GM12878 (cell line): ENCODE measurements around the gene ABCC1. TPM values are rescaled to one million over a fixed set of nuclear protein-coding genes. Genes with fewer than 3 reads are reported as not detected.

Experiments
- BMI1 ChIP-seq: fragments of 450-650 bp; IDR thresholded peaks from 2 replicates; pipeline ENCODE4 v1.6.1; 2016; ENCODE audit warnings: mild to moderate bottlenecking, moderate library complexity, borderline replicate concordance
- CREM ChIP-seq: IDR thresholded peaks from 2 replicates; pipeline ENCODE4 v1.6.1; 2014; ENCODE audit warnings: antibody characterized with exemption, low read depth
- E2F4 ChIP-seq: IDR thresholded peaks from 2 replicates; pipeline ENCODE4 v1.6.1; 2012; ENCODE audit warnings: low read depth, low read length, improper control_type of control experiment
- ELK1 ChIP-seq: IDR thresholded peaks from 2 replicates; pipeline ENCODE4 v1.6.1; 2012; ENCODE audit warnings: low read depth, low read length, improper control_type of control experiment
- EP300 ChIP-seq, 2 experiments: fragments of 150-350 bp in 1 of 2; IDR thresholded peaks; 2 replicates each; pipeline ENCODE4 v1.6.1; 2011 to 2012; ENCODE audit warnings: low read depth in 2 of 2, low read length in 2 of 2, borderline replicate concordance in 1 of 2, improper control_type of control experiment in 1 of 2, inconsistent platforms in 1 of 2; ENCODE audit not compliant: control insufficient read depth in 1 of 2
- FOXM1 ChIP-seq: IDR thresholded peaks from 2 replicates; pipeline ENCODE4 v1.6.1; 2012; ENCODE audit warnings: low read depth, mild to moderate bottlenecking, inconsistent platforms, low read length, moderate library complexity
- GATAD2B ChIP-seq: fragments of 450-650 bp; conservative IDR thresholded peaks from 2 replicates; pipeline ENCODE4 v1.6.1; 2017; ENCODE audit warnings: low read depth, mild to moderate bottlenecking, moderate library complexity
- HDAC2 ChIP-seq: fragments of 200-600 bp; sonication (generic); IDR thresholded peaks from 2 replicates; pipeline ENCODE4 v1.6.1; 2017
- JUND ChIP-seq: IDR thresholded peaks from 2 replicates; pipeline ENCODE4 v1.6.1; 2012; ENCODE audit warnings: low read depth, mild to moderate bottlenecking, low read length, improper control_type of control experiment, moderate library complexity
- KAT2A ChIP-seq: conservative IDR thresholded peaks from 2 replicates; pipeline ENCODE4 v1.6.1; 2011; ENCODE audit warnings: low read depth, low read length; ENCODE audit not compliant: control insufficient read depth
- POLR2A ChIP-seq: IDR thresholded peaks from 2 replicates; pipeline ENCODE4 v1.6.1; 2011; ENCODE audit warnings: low read depth, mild to moderate bottlenecking, low read length
- PRDM15 ChIP-seq: fragments of 450-650 bp; formaldehyde crosslinking; IDR thresholded peaks from 2 replicates; pipeline ENCODE4 v1.4.0; 2020; ENCODE audit warnings: mild to moderate bottlenecking, moderate library complexity
- SIX5 ChIP-seq: IDR thresholded peaks from 2 replicates; pipeline ENCODE4 v1.6.1; 2011; ENCODE audit warnings: mild to moderate bottlenecking, low read depth, low read length, moderate library complexity; ENCODE audit not compliant: severe bottlenecking
- SREBF1 ChIP-seq: IDR thresholded peaks from 2 replicates; pipeline ENCODE4 v1.6.1; 2012; ENCODE audit warnings: mild to moderate bottlenecking, low read length
- STAT3 ChIP-seq: IDR thresholded peaks from 2 replicates; pipeline ENCODE4 v1.6.1; 2011; ENCODE audit warnings: low read depth, low read length, improper control_type of control experiment
- TCF3 ChIP-seq: IDR thresholded peaks from 2 replicates; pipeline ENCODE4 v1.6.1; 2012; ENCODE audit warnings: low read depth, mild to moderate bottlenecking, low read length, borderline replicate concordance; ENCODE audit not compliant: insufficient read depth
- ZNF217 ChIP-seq: fragments of 450-650 bp; IDR thresholded peaks from 2 replicates; pipeline ENCODE4 v1.6.1; 2017; ENCODE audit warnings: antibody characterized with exemption, mild to moderate bottlenecking
- ZNF687 ChIP-seq: fragments of 450-650 bp; IDR thresholded peaks from 2 replicates; pipeline ENCODE4 v1.6.1; 2017; ENCODE audit warnings: mild to moderate bottlenecking, moderate library complexity
- ZZZ3 ChIP-seq: IDR thresholded peaks from 2 replicates; pipeline ENCODE4 v1.6.1; 2011; ENCODE audit warnings: low read depth; ENCODE audit not compliant: control insufficient read depth, insufficient read length
- polyA plus RNA-seq, 11 experiments: library from polyadenylated mRNA; depleted of rRNA in 4 of 11; unstranded in 6 of 11; stranded (reverse) in 5 of 11; fragments of >200 nt; fragmentation: Nextera tagmentation in 4 of 11; fragmentation: Illumina TruSeq in 1 of 11; extraction: Ambion mirVana in 4 of 11; extraction: Trizol in 1 of 11; gene quantifications; 1 replicate in 1 of 11; 2 replicates in 10 of 11; pipeline versions ENCODE4 v1.2.1 to v1.2.3, GENCODE V29; 2011 to 2016; ENCODE audit warnings: inconsistent platforms in 2 of 11, missing spikeins in 2 of 11, low read depth in 1 of 11
- total RNA-seq, 4 experiments: library from RNA; depleted of rRNA in 3 of 4; stranded (reverse); fragments of >200 nt in 3 of 4; fragmentation: Illumina TruSeq in 1 of 4; extraction: Trizol in 1 of 4; gene quantifications; 2 replicates each; pipeline versions ENCODE4 v1.2.1 to v1.2.3, GENCODE V29; 2013 to 2021

The ABCC1 gene
- total and polyA plus RNA-seq, 10 of the 15 experiments (the other 5 are each of a cell fraction or from before 2014, with no cell fraction given): 3.2 to 44.6 (median 14.5) TPM

- no peak for TF ChIP-seq ELK1
- no peak for TF ChIP-seq STAT3
- TF ChIP-seq CREM: no peak
- no peak for TF ChIP-seq GATAD2B
- TF ChIP-seq TCF3: no peak
- TF ChIP-seq BMI1: no peak
- no peak for TF ChIP-seq SIX5
- TF ChIP-seq PRDM15 (CRISPR knock-in tag): no peak
- no peak for TF ChIP-seq E2F4
- TF ChIP-seq KAT2A: no peak
- no peak for TF ChIP-seq ZZZ3
- no peak for TF ChIP-seq POLR2A
- TF ChIP-seq FOXM1: no peak
- no peak for TF ChIP-seq ZNF217
- TF ChIP-seq JUND: no peak
- no peak for TF ChIP-seq EP300 (IDR thresholded peaks at IDR 0.05; ENCODE audit: borderline replicate concordance in 1 of 2, control insufficient read depth in 1 of 2, low read depth in 2 of 2, low read length in 2 of 2)
- no peak for TF ChIP-seq HDAC2
- no peak for TF ChIP-seq ZNF687
- TF ChIP-seq SREBF1: no peak
Observed at GRCh38 chr16:16033208-16033717, 83.8 kb downstream of the ABCC1 start (continued).
